Measurements from ENCODE around the gene AS3MT.

Gene AS3MT

DNA sequence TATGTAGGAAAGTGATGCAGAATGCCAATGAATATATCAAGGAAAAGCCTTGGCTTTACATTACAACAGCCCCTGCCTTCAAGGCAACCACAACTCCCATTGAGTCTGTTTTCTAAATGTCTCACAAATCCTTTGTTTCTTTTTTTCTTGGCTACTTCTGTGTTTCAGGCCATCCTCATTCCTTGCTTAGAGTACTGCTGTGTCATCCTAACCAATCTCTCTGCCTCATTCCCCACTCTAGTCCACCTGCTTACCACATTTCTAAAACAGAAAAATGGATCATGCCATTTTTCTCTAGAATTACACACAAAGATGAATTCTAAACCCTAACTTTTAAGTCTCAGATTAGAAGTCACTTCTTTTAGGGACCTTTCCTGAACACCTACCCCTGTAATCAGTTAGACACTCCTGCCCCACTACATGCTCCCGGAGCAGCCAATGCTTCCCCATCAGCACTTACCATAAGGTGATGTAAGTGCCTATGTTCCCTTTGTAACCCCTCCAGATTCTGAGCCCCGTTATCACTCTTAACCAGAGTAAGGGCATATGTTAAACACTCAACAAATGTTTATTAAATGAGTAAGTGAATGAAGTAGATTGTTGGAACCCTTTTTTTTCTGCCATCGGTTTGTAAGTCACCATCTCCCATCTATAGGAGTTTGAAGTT, 12.4 kb upstream of the AS3MT start:
- DNase-seq, result no peak

DNA sequence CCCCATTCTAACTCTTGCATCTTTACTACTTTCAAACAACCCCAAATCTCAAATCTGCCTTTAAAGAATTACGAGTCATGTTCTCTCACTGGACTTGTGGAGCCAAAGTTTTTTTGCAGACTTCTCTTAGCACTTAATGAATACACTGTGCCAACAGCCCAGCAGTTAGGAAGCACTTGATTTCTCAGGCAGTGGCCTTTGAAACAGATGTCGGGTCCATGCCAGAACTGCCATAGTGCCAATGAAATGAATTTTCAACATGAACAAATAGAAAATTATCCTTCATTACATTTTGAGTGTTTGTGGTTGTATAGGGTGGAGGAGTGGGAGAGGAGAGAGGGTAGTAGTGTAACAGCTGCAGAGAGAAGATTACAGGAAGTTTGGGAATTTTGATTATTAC, 9.4 kb upstream of the AS3MT start:
- no peak for DNase-seq

DNA sequence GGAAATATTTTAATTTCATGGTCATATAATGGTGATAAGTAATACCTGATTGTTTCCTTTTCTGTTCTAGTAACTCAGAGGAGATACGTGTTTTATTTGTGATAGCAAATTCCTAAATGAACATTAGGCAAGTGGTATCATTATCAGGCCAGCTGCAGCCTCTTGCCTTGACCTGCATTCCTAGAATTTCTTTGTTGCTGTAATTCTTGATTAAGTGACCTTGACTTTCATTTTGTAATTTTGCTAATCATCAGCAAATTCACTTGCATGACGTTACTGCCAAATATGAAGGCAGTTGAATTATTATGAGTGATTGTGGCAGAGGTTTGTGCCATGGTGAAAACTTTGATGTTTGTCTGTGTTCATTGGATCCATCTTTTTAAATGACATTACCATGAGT, 5.6 kb upstream of the AS3MT start:
- DNase-seq, result no peak

DNA sequence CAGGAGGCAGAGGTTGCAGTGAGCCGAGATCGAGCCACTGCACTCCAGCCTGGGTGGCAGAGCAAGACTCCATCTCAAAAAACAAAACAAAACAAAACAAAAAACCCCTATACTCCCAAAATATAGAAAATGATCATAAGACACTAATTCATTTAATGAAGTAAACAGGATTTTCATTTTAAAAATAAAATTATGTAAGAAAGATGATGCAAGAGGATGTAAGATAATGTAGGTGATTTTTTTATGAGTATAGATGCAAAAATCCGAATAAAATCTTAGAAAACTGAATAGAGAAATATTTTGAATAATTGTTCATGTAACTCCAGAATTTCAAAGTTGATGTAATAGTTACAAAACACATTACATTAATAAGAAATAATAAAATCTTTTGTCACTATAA, 3.6 kb upstream of the AS3MT start:
- no peak for DNase-seq

- peak; percentile 28 for DNase-seq
These were observed 386 bp upstream of the AS3MT start for GRCh38 chr10:102868911-102869257.

GRCh38 chr10:102870221-102870620, 951 bp downstream of the AS3MT start:
- DNase-seq, result no peak

GRCh38 chr10:102872163-102872562, 2.9 kb downstream of the AS3MT start:
- peak; percentile 15 for DNase-seq

DNA sequence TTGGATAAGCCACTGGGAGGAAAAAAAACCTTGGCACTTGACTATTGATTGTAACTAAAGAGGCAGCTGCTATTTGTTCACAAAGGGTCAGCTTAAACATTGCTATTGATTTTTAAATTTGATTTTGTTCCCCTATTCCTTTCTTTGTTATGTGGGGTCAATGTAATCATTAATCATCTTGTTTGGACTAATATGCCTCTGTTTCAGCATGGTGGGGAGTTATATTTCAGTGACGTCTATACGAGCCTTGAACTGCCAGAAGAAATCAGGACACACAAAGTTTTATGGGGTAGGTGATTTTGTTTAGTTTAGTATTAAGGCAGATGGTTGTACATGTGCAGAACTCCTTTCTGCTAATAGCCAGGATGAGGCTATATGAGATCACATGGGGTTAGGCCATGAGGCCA, 7.5 kb downstream of the AS3MT start:
- DNase-seq, result no peak

DNA sequence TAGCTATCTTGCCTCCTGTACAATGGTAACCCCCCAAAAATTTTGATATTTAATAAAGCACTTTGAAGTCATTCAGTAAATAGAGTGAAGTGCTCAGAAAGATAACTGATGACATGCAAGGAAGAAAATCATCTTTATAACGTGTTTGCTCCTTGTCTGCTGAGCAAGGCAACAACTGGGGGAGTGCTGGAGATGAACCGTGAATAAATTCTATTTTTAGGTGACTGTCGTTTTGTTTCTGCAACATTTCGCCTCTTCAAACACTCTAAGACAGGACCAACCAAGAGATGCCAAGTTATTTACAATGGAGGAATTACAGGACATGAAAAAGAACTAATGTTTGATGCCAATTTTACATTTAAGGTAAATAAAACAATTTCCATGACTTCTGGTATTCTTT, 9.4 kb downstream of the AS3MT start:
- DNase-seq, result no peak

DNA sequence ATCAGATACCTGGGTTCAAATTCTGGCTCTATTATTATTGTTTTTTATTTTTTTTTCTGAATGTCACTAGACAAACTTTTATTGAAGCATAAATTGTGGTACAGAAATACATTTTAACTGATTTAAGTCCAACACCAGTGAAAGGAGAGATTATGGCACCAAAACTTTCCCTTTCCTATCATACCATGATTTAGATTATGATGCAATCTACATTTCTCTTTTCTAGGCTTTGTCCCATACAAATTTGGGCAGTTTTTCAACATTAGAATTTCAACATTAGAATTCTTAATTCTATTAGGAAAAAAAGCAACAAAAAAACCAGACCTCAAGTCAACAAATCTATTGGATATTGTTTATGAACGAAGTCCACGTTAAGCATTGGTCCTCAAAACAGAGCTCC, 11.0 kb downstream of the AS3MT start:
- DNase-seq, result no peak

GRCh38 chr10:102888048-102888447, 18.8 kb downstream of the AS3MT start:
- no peak for DNase-seq

DNA sequence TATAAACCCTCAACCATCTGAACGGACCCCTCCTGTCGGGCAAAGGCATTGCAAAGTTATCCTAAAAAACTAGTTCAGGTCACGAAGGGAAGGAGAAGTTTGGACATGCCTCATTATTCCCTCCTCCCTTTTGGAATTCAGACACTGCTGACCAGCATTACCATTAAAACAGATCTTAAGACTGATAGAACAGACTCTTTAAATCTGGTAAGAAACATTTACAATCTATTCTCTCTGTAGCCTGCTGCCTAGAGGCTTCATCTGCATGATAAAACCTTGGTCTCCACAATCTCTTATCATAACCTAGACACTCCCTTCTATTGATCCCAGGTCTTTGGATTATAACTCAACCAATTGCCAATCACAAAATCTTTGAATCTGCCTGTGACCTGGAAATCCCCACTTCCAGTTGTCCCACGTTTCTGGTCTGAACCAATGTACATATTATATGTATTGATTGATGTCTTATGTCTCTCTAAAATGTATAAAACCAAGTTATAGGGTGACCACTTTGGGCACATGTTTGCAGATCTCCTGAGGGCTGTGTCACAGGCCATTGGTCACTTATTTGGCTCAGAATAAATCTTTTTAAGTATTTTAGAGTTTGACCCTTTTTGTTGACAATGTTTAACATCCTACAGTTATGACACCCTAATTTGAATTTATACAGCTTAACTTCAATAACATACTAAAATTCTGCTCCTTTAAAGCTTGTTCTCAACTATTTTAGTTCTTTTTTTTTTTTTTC, 25.4 kb downstream of the AS3MT start:
- no peak for DNase-seq

GRCh38 chr10:102900006-102900405, 30.7 kb downstream of the AS3MT start:
- DNase-seq, result no peak

GRCh38 chr10:102904346-102904745, 35.1 kb downstream of the AS3MT start:
- DNase-seq, result no peak

DNA sequence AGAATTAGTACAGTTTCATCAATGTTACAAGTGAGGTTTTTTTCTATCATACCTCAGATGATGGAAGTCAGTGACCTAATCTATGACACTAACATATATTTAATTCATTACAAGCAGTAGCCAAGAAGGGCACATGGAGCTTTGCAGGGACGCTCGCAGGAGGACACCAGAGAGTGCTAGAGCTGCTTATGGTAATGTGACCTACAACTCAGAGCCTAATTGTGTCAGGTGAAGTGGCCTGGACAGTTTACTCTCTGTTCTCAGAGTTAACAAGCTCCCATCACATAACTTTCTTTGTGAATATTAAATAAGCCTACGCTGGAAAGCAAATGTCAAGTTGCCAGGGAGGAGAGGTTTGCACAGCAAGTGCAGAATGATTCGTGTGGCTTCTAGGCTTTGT, 37.2 kb downstream of the AS3MT start:
- no peak for DNase-seq

GRCh38 chr10:102914781-102915180, 45.5 kb downstream of the AS3MT start:
- DNase-seq, result no peak

GRCh38 chr10:102916173-102916572, 46.9 kb downstream of the AS3MT start:
- no peak for DNase-seq

GRCh38 chr10:102917314-102917961, 48.2 kb downstream of the AS3MT start:
- DNase-seq, result peak; percentile 60

DNA sequence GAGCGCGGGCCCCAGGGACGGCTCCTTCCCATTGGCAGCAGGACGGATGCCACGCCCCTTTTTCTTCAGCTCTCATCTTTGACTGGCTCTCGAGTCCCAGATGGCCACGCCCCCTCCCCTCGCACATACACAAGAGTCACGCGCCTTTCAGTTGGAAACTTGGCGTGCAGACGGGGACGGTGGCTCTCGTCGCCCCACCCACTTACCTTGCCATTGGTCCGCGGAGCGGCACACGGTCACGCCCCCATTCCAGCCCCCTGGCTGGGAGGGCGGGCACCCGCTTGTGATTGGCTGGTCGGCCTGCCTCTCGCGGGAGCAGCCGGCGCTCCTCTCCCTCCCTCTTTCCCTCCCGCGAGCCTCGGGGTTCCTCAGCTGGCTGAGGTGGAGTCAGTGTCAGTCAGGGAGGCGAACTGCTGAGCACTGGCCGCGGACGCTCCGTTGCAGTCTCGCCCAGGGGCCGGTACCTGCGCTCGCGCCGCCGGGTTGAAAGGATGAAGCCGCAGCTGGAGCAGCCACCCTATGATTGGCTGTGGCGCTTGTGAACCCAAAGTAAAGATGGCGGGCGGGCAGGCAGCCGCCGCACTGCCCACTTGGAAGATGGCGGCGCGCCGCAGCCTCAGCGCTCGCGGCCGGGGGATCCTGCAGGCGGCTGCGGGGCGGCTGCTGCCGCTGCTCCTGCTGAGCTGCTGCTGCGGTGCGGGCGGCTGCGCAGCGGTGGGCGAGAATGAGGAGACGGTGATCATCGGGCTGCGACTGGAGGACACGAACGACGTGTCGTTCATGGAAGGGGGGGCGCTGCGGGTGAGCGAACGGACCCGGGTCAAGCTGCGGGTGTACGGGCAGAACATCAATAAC, 48.9 kb downstream of the AS3MT start, which contains the start of gene CNNM2:
Gene CNNM2 (plus strand): TSS at position 333 of the 855 bp plus-strand sequence. CDS start 187 bp downstream, at position 520.
- peak; percentile 100 for DNase-seq

DNA sequence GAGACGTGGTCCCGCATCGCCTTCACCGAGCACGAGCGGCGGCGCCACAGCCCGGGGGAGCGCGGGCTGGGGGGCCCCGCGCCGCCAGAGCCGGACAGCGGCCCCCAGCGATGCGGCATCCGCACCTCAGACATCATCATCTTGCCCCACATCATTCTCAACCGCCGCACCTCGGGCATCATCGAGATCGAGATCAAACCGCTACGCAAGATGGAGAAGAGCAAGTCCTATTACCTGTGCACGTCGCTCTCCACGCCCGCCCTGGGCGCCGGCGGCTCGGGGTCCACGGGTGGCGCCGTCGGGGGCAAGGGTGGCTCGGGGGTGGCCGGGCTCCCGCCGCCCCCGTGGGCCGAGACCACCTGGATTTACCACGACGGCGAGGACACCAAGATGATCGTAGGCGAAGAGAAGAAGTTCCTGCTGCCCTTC, 49.6 kb downstream of the AS3MT start:
- no peak for DNase-seq

- DNase-seq, result no peak
These were observed 50.1 kb downstream of the AS3MT start for GRCh38 chr10:102919246-102919959.

DNA sequence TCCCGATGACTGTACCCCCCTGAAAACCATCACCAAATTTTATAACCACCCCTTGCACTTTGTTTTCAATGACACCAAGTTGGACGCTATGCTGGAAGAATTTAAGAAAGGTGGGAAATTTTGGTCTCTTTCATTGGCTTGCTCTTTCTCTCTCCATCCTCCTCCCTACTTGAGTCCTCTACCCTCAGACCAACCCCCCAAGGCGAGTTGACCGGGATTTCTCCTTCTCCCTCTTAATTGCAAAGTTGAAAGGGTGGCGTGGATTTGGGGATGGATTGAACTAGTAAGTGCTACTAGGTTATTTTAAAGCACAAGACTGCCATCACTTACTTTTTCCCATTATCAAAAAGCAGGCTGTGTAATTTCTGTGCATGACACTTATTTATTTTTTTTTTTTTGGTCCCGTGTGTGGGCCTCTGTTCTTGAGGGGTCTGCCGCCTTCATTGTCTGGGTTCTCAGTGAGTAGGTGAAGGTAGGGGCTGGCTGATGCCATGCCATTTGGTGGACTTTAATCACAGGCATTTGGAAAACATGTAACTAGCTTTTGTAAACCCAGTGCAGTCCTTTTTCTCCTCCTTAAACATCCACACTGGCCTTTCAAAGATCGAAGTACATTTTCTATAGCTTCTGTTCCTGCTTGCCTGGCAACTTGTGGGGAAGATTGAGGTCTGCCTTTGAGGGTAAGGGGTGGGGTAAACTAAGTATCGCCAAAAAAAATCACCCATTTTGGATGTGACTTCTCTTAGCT, 50.9 kb downstream of the AS3MT start:
- DNase-seq, result no peak

All from fibroblast of skin of right biceps (primary cell).